ENCODE results near the gene SORCS2.

The SORCS2 gene

DNA sequence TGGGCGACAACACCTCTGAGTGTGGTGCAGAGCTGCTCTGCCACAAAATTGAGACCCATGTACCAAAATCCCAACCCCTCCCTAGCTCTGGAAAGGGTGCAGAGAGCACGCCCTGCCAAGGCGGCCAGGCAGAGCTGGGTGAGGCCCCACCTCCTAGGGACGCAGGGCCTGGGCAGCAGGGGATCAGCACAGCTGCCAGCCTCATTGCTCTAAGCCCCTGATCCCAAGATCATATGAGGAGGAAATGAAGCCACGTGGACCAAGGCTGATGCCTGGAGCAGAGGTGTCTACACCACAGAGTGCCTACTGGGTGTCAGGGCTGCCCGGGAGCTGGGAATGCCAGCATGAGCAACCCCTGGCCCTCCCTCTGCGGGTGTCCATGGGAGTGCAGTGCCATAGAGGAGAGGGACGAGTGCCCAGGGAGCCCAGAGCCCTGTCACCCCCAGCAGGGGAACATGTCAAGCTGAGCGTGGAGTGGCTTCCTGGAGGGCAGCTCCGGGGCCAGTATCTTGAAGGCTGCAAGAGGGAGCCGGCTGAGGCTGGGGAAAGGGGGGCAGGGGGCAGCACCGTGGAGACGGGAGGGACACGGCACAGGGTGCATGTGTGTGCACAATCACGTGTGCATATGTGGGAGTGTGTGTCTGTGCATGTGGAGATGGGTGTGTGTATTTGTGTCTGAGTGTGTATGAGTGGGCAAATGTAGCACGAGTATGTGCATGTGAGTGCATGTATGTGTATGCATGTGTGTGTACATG, 306.3 kb downstream of the SORCS2 start:
- FAIRE-seq, result no peak

DNA sequence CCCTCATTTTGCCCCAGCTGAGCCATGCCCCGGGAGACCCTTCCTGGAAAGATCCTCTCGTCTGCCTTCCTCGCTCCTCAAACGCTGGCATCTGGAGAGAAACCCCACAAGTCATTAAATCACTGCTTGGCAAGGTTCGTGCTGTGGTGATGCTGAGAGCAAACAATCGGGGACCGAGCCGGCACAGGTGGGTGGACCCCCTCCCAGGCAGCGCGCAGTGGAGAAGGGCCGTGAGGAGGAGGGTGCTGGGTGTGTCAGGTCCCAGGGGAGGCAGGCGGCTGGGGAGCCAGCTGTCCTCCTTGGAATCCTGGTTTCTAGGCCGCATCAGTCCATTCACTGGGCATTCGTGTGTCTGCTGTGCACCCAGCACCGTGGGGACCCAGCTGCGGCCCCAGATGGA, 307.3 kb downstream of the SORCS2 start:
- FAIRE-seq, result no peak

DNA sequence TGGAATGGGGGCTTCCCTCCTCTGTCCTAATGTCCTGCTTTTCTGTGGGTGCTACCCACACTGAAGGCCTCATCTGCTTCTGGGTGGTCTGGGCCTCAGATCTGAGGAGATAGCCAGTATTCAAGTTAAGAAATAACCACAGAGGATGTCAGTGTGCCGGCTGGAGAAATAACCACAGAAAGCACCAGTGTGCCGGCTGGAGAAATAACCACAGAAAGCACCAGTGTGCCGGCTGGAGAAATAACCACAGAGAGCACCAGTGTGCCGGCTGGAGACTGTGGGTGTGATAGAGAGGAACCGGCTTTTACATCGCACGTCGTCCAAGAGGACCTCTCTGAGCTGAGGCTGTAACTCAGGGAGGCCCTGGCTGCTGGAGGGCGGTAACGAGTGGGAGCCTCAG, 308.1 kb downstream of the SORCS2 start:
- no peak for FAIRE-seq

DNA sequence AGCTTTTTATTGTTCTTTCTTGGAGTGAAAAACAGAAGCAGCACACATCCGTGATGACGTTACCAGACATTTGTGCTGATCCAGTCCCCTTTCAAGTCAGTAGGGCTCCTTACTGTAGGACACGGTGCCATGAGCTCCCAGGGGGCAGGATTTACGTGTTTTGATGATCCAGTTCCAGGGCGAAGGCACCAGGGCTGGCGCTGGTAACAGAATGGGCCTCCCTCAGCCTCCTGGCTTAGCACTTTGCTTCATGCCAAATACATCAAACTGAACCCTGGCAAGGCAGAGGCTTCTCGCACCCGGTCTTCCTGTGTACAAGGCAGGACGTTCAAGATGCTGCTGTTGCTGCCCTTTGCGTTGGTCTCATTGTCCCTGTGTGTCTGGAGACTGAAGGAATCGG, 309.0 kb downstream of the SORCS2 start:
- FAIRE-seq, result no peak

DNA sequence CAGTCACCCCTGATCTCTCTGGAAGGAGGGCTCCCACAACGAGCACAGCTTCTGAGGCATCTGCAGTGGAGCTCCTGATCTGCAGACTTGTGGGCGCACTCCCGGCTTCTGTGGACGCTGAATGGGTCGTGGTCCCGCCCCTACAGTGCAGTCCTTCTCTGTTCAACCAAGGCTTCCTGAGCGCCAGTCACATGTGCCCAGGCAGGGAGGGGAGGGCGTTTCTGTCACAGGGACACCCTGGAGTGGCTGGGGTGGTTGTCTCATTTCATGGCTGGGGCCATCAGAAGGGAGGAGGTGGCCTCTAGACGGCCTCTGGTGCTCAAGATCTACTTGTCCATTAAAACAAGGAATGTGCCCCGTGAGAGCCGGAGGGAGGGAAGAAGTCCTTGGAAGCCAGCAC, 309.5 kb downstream of the SORCS2 start:
- FAIRE-seq, result no peak

DNA sequence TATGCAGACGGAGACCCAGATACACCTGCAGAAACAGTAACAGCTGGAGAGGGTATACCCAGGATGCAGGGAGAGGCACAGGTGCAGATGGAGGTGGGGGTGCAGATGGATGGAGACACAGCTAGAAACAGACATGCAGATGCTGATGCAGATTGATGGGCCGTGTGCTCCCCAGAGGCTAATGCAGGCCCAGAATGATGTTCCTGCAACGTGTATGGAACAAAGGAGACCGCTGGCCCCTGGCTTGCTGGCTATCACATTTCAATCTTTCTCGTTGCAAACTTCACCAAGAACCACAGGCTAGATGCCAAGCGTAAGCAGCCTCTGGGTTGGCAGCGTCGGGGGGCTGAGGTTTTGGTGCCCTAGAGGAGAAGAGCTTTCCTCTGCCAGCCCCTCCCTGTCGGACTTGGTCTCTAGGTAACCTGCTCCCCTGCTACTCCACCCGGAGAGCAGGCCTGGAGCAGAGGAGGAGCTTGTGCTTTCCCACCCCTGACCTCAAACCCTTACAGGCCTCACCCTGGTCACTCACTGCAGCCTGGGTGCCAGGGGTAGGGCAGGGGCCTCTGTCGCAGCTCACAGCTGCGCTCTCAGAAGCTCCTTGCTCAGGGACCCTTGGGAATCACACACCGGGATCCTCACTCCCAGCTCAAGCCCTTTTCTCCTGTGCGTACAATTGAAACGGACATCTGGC, 311.4 kb downstream of the SORCS2 start:
- no peak for FAIRE-seq

DNA sequence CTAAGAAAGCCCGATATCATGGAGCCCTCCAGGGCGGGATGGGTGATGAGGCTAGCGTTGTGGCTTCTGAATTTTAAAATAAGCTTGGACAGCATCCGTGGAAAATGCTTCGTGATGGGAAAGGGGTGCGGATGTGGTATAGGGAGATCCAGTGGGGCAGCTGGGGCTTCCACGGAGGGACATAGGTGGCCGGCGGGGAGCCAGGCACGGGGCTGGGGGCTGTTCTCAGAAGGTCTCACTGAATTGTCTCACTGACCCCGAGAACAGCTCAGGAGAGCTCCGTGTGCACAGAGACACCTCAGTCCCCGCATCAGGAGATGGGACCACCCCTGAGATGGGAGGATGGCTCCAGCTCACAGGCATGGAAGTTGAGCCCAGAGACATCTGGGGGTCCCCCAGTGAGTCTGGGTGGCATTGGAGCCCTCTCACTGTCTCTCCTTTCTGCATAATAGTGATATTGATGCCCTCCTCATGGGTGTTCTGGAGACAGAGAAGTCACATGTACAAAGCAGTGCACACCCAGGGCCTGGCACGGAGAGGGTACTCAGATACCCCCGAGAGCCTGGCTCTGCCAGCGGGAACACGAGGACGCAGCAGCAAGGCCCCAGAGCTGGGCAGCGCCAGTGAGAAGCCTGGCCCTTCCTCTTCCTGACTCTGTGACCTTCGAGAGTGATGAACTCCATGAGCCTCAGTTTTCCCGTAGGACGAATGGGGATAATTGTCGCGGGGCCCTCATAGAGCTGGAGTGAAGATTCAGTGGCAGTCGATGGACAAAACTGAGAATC, 313.0 kb downstream of the SORCS2 start:
- no peak for FAIRE-seq

DNA sequence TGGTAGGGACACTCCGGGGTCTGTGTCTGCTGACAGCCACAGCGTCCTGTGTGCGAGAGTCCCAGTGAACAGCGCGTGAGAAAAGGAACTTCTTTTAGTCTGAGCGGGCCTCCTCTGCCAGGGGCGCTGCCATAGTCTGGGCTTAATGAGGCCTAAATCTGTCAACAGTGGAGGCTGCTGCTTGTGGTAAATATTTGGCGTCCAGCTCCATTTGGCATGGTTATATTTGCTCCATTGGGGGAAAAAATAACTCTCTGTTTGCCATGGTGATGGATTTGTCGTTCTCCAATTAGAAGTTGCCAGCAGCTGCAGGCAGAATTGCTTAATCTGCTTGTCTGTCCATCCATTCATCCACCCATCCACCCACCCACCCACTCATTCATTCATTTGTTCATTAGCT, 313.8 kb downstream of the SORCS2 start:
- no peak for FAIRE-seq

DNA sequence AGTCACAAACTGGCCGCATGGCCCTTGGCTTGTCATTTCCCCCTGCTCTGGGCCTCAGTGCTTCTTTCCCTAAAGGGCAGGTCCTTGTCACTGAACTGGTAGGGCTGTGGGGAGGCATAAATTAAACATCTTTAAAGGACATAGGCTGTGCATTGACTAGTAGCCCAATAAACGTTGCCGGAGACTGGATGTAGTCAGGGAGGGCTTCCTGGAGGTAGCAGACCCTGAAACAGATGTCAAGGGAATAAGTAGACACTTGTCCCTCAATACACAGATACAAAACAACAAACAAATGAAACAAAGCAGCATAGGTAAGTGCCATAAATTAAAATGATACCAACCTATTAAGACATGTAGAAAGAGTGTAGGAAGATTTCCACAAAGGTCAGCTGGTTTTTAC, 314.2 kb downstream of the SORCS2 start:
- FAIRE-seq, result no peak

DNA sequence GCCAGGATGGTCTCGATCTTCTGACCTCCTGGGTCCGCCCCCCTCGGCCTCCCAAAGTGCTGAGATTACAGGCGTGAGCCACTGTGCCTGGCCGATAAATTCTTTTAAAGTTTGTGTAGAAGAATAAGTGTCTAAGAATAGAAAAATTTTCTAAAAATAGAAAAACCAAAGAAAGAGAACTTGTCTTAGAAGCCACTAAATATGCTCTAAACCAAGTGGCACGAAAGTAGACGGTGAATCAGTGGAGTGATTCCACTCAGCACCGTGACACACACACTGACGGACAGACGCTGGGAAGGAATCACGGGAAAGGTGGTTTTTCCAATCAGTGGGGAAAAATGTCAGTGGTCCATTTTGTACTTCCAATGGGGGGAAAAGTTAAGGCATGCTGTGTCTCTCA, 315.0 kb downstream of the SORCS2 start:
- no peak for FAIRE-seq

DNA sequence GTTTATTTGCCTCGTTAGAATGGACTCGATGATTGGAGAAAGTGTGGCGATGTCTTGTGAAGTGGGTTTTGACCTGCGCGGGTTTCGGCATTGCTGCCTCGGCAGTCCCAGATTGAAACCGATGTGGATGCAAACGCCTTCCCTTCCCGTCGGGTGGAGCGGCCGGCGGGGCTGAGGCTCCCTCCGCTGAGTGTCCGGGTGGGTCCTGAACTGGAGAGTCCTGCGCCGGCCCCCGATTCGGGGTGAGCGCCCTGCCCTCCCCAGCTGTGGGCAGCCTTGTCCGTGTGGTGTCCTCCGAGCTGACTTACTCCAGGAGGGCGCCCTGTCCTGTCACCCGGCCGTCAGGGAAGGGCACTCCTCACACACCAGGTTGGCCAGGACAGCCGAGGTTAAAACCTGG, 317.7 kb downstream of the SORCS2 start:
- FAIRE-seq, result no peak

DNA sequence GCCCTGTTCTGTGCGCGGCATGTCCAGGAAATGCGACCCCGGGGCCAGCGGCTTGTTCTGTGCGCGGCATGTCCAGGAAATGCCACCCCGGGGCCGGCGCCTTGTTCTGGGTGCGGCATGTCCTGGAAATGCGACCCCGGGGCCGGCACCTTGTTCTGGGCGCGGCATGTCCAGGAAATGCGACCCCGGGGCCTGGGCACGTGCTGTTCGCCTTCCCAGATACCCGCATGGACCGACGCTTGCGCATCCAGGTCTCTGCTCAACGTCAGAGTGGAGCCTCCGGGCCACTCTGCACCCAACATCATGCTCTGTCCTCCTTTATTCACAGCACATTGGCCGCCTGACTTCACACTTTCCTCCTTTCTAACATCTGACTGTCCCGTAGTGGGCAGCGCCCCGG, 318.2 kb downstream of the SORCS2 start:
- FAIRE-seq, result no peak

DNA sequence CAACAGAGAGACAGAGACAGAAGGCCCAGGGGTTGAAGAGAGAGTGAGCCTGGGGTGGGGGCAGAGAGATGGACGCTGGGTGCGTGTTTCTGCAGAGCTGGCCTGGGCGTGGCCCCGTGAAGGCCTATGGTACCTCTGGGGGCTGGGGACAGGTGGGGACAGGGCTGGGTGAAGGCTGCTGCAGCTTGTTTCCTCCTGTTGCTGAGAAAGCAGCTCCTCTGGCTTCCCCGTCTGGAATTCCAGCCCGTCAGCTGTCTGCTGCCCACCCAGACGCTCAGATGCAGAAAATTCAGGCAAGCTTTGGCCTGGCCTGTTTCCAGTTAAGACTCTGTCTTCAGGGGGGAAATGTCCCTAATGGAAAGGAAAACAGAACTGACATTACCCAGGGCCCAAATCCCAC, 319.2 kb downstream of the SORCS2 start:
- FAIRE-seq, result no peak

DNA sequence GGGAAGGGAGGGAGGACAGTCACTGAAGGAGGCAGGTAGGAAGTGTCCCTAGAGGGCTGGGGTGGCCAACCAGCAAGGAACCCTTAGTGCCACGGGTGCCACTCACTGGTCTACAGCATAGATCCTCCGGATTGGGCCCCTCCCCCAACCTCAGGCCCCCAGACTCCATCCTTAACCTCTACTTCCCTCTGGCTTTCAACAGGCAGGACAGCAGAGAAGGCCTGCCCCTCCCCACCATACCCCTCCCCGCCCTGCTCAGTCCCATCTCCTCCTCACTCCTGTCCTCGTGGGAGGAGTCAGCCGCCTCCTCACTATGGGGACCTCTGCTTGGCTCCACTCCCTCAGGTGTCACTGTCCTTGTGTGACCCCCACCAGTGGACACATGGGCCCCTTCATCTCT, 320.1 kb downstream of the SORCS2 start:
- FAIRE-seq, result no peak

DNA sequence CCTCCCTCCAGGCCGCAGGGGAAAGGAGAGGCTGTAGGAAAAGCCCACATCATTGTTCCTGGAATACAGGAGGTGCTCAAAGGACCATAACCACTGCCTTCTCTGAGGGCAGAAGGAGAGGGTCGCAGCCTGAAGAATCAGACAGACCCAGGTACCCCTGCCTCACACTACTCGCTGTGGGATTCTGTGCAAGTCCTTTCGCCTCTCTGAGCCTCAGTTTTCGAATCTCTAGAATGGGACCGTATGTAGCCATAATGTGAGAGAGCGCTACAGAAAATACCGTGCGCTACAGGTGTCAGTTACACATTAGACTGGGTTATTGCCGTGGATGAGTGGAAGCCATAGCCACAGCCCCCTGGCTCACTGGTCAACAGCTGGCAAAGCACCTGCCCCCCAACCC, 320.6 kb downstream of the SORCS2 start:
- no peak for FAIRE-seq

DNA sequence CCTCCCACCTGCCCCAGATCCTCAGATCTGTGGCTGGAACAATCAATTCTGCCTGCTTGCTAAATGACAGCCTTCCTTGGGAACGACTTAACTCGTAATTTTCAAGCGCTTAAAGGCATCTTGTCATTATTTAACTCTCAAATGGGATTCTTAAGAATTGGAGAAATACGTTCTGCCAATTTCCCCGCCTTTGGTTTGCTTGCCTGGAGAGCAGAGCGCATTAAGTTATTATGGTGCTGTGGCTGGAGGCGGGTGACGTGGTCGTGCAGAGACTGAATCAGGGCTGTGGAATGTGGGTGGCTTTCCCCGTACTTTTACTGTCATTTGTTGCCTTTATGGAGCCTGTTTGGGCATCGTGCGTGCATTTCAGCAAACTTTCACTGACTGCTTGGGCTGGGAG, 321.3 kb downstream of the SORCS2 start:
- FAIRE-seq, result no peak

DNA sequence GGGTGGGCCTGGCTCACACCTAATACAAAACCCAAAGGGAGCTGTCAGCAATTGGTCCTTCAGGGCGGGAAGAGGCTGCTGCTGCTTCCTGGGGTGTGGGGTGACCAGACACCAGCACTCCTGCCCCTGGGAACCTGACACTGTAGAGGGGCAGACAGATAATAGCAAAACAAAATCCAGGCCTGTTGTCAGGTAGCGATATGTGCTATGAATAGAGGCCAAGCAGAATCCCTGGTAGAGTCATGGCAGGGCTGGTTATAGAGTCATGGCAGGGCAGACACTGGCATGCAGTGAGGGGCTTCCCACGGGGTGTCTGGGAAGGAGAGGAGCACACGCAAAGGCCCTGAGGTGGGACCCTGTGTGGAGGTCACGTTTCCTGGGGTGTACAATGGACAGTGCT, 321.9 kb downstream of the SORCS2 start:
- FAIRE-seq, result no peak

DNA sequence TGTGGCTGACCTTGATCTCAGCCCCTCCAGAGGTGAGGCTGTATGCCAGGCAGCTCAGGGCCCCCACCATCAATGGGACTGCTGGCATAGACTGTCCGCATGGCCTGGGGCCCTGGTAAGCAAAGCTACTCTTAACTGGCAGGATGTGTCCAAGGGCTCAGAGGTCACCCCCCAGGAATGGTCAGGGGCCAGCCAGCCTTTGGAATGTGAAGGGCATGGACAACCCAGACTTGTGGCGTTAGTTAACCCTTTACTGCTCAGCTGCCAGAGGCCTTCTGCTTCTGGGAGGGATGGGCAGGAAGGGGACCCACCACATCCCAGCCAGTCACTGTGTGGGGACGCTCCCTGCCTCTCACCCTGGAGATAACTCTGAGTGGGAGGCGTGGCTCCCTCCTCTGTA, 322.5 kb downstream of the SORCS2 start:
- FAIRE-seq, result no peak

DNA sequence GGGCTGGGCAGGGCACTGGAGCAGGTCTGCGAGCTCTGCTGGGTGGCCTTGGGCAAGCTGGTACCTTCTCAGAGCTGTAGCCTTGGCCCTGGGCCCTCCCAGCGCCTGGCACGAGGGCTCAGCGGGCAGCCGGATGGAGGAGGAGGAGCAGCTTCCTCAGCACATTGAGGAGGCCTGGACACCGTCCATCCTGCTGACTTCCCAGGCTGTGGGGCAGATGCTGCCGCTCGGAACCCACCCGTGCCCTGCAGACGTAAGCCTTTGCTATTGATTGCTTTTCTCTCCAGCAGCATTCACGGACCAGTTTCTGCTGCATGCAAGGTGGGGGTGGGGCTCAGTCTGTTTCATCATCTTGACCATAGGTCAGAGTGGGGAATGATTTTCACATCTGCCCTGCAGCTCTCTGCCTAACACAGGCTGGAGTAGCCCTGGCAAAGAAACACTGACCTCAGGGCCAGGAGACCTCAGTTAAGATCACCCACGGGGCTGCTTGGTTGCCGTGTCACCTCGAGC, 323.1 kb downstream of the SORCS2 start:
- FAIRE-seq, result no peak

DNA sequence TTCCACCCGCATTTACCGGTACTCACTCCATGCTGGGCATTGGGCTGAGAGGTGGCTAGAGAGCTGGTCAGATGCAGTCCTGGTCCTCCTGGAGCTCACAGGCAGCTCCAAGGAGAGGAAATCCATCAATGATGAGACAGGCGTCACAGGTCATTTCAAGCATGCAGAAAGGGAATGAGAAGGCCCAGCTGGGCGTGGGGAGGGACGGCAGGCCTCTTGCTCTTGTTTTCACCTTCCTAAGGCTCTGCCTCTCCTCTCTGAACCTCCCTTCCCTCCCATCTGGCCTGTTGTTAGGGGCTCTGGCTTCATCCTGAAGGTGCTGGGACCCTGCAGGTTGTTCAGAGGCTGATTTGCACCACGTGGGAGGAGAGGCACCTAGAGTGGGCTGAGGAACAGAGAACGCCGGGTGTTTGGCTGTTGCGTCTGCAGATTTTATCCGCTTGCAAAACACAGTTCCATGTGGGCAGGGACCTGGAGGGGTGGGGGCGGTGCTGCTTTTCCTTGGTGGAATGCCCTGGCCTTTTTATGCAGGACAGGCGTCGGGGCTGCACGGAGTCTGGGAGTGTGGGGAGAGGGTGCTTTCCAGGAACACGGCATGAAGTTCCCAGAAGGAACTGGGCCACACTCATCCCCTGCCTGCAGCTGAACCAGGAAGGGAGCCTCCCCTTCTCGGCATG, 323.9 kb downstream of the SORCS2 start:
- no peak for FAIRE-seq

DNA sequence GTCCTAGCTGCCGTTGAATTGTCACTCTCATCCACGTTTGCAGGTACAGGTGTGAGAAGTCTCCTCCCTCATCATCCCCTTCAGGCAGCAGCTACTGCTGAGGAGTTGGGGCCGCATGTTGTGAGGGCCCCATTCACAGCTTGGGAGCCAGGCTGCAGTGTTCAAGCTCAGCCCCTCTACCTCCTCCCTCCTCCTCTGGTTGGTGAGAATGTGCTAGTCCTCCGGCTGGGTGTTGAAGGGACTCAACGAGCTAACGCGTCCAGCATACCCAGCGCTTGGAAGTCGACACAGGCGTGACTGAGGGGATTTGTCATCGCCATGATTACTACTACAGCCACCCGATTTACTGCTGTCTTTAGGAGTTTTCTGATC, 324.4 kb downstream of the SORCS2 start:
- no peak for FAIRE-seq

DNA sequence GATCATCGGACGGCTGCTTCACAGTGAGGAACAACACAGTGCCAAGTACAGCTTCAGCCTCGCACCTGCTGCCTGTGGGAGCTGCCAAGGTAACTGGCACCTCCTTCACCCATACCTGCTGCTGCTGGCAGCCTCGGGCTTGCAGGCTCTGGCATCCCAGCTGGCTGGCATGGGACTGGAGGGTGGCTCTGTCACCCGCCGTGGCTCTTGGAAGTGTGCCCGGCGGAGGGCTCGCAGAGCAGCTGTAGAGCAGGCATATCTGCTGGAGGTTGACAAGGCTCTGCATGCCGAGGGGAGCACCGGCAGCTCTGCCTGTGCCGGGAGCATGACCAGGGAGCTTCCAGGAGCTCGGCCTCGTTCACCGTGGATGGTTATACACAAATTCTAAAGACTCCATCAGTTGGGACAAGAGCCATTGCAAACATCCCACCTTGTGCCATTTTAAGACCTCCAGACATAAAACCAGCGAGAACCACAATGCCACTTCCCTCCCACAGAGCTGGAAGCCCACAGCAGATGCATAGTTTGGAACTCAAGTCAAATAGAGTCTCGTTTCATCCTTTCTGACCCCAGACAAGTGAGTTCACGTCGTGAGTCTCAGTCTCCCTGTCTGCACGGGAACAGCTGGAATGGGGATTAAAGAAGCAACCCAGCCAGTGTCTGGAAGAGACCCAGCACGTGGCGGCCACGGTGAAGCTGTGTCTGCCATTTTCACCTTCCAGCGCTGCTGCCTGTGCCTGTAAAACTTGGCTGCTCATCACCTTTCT, 326.7 kb downstream of the SORCS2 start:
- FAIRE-seq, result no peak

Data from islet of Langerhans (tissue), 1 donor.